ENCODE measurements around the gene COPS3. TPM values are rescaled to one million over a fixed set of nuclear protein-coding genes. Genes with fewer than 3 reads are reported as not detected.
"Not testable (repeated sequence)": the region's sequence is repeated elsewhere in the genome, so short reads cannot be mapped to it uniquely, and the experiment has no call there.

The COPS3 gene
- total RNA-seq, 1 donor from 2014 or later, result 89.4 TPM

- DNase-seq (no peak), ATAC-seq (no peak)
- intact Hi-C loops (cut with micrococcal nuclease), result no loop called here
Measured at GRCh38 chr17:17303847-17304490, 22.9 kb upstream of the COPS3 start.

- DNase-seq (peak; percentile 90), ATAC-seq (peak; percentile 85)
- intact Hi-C loops (cut with micrococcal nuclease), result no loop called here
Measured at GRCh38 chr17:17303010-17303846, 22.2 kb upstream of the COPS3 start, which contains the start of gene NT5M. NT5M (plus strand) TSS chr17:17303373; CDS start chr17:17303551, 178 bp downstream.

DNA sequence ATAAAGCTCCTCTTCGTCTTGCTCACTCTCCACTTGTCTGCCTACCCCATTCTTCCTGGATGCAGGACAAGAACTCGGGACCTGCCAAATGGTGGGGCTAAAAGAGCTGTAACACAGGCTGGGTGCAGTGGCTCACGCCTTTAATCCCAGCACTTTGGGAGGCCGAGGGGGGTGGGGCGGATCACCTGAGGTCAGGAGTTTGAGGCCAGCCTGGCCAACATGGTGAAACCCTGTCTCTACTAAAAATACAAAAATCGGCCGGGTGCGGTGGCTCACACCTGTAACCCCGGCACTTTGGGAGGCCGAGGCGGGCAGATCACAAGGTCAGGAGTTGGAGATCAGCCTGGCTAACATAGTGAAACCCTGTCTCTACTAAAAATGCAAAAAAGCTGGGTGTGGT lies 20.6 kb upstream of the COPS3 start:
- intact Hi-C loops (cut with micrococcal nuclease); DNase-seq; ATAC-seq: not testable (repeated sequence)

- intact Hi-C loops (cut with micrococcal nuclease), result no loop called here
- peak; percentile 59 for ATAC-seq
- DNase-seq, result peak; percentile 63
Measured at GRCh38 chr17:17300624-17301568, 19.9 kb upstream of the COPS3 start.

GRCh38 chr17:17298108-17298507 lies 17.1 kb upstream of the COPS3 start:
- intact Hi-C loops (cut with micrococcal nuclease), result no loop called here
- DNase-seq (no peak), ATAC-seq (no peak)

- DNase-seq (no peak), ATAC-seq (no peak)
- intact Hi-C loops (cut with micrococcal nuclease), result no loop called here
Measured at GRCh38 chr17:17297217-17297616, 16.2 kb upstream of the COPS3 start.

DNA sequence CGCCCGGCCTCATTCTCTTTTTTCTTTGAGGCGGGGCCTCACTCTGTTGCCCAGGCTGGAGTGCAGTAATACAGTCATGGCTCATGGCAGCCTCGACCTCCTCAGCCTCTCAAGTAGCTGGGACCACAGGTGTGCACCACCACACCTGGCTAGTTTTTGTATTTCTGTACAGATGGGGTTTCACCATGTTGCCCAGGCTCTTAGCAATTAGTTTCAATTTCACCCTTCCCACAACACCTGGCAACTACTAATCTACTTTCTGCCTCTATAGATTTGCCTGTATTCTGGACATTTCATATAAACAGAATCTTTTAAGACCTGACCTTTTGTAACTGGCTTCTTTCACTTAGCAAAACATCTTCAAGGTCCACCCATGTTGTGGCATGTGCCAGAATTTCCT lies 14.1 kb upstream of the COPS3 start:
- DNase-seq, result no peak
- intact Hi-C loops (cut with micrococcal nuclease), result no loop called here
- ATAC-seq, result no peak

GRCh38 chr17:17289701-17290100 lies 8.7 kb upstream of the COPS3 start:
- DNase-seq, result no peak
- intact Hi-C loops (cut with micrococcal nuclease), result no loop called here
- no peak for ATAC-seq

- no peak for ATAC-seq
- intact Hi-C loops (cut with micrococcal nuclease), result no loop called here
- no peak for DNase-seq
Measured at GRCh38 chr17:17289086-17289485, 8.0 kb upstream of the COPS3 start.

GRCh38 chr17:17285951-17286350 lies 4.9 kb upstream of the COPS3 start:
- DNase-seq (no peak), ATAC-seq (no peak)
- intact Hi-C loops (cut with micrococcal nuclease), result no loop called here

GRCh38 chr17:17279316-17279715 lies 1.7 kb downstream of the COPS3 start:
- ATAC-seq (no peak), DNase-seq (no peak)
- intact Hi-C loops (cut with micrococcal nuclease), result no loop called here

GRCh38 chr17:17277431-17277830 lies 3.6 kb downstream of the COPS3 start:
- DNase-seq; intact Hi-C loops (cut with micrococcal nuclease); ATAC-seq: not testable (repeated sequence)

GRCh38 chr17:17275971-17276370 lies 5.1 kb downstream of the COPS3 start:
- DNase-seq, result no peak
- ATAC-seq, result no peak
- intact Hi-C loops (cut with micrococcal nuclease), result no loop called here

GRCh38 chr17:17269926-17270773 lies 10.9 kb downstream of the COPS3 start:
- no peak for ATAC-seq
- intact Hi-C loops (cut with micrococcal nuclease), result no loop called here

DNA sequence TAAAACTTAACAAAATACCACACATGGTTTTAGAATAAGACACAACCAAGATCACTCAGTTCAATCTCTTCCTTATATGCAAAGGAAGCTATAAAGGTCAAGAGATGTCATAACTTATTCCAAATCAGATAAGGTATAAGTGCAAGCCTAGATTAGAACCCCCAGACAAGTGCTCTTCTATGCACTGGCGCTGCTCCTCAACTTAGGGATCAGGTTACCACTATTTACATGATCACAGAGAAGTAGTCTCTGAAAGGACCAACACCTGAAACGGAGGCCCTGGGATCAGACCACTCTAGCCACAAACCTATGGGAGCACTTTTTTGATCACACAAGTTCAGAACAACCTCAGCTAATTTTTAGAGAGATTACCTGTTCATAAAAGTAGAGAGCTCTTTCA lies 16.6 kb downstream of the COPS3 start:
- intact Hi-C loops (cut with micrococcal nuclease), result no loop called here
- DNase-seq (no peak), ATAC-seq (no peak)

More at GRCh38 chr17:17269926-17270773, 10.9 kb downstream of the COPS3 start:
- DNase-seq, result no peak

GRCh38 chr17:17258998-17259397 lies 22.0 kb downstream of the COPS3 start:
- DNase-seq (no peak), ATAC-seq (no peak)
- intact Hi-C loops (cut with micrococcal nuclease), result no loop called here

DNA sequence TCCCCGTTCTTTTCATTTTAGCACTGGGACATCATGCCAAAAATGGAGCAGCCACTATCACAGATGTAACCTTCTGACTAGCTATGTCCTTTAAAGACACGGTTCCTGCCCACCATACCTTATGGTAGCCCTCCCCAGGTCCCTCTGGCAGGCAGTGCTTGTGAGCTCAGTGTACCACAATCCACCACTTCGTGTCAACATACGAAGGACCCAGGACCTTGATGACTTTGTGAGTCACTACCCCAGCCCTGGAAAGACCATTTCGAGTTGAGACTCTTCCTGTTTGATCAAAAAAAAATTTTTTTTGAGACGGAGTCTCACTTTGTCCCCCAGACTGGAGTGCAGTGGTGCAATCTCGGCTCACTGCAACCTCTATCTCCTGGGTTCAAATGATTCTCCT lies 23.0 kb downstream of the COPS3 start:
- DNase-seq (no peak), ATAC-seq (no peak)
- intact Hi-C loops (cut with micrococcal nuclease), result no loop called here

DNA sequence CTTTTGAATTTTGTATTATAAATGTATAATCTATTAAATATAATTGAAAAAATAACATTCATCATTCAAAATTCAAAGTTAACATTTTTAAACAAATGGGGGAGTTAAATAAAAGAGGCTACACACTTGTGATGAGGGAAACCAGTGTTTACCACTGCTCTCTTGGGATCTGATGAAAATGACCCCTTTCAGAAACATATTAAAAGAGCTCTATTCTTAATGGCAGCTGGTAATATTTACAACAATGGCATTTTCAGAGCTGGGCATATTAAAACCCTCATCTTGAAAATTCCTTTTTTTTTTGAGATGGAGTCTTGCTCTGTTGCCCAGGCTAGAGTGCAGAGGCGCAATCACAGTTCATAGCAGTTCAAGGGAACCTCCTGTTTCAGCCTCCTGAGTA lies 24.7 kb downstream of the COPS3 start:
- intact Hi-C loops (cut with micrococcal nuclease), result no loop called here
- DNase-seq, result no peak
- ATAC-seq, result no peak

DNA sequence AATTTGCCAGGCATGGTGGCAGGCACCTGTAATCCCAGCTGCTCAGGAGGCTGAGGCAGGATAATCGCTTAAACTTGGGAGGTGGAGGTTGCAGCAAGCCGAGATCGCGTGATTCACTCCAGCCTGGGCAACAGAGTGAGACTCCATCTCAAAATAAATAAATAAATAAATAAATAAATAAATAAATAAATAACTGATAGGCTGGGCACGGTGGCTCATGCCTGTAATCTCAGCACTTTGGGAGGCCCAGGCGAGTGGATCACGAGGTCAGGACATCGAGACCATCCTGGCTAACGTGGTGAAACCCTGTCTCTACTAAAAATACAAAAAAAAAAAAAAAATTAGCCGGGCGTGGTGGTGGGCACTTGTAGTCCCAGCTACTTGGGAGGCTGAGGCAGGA lies 25.4 kb downstream of the COPS3 start:
- ATAC-seq; intact Hi-C loops (cut with micrococcal nuclease): not testable (repeated sequence)

More for the DNA sequence above, 25.4 kb downstream of the COPS3 start:
- not testable (repeated sequence) for DNase-seq
